AG04450 (cell line): ENCODE results near the gene AGPAT2. TPM values are rescaled to one million over a fixed set of nuclear protein-coding genes. Genes with fewer than 3 reads are reported as not detected.

ENCODE experiments used
- CTCF ChIA-PET: fragments of 300-600, 350-600 bp; formaldehyde crosslinking; extraction: SDS; loops from one replicate; lab custom pipeline; 2022; ENCODE audit warnings: antibody characterized with exemption, inconsistent platforms; lab: Charles Lee
- POLR2A ChIA-PET: fragments of 350-600 bp; formaldehyde crosslinking; extraction: SDS; loops from one replicate; lab custom pipeline; 2021; ENCODE audit warnings: antibody characterized with exemption, inconsistent platforms; lab: Yijun Ruan, JAX
- DNase-seq: peaks from one replicate; pipeline ENCODE4 v3.0.0-alpha.2; 2011; ENCODE audit warnings: low read depth, low spot score
- H3K27ac ChIP-seq: one replicate; pipeline ENCODE4 v1.5.1; 2012; ENCODE audit warnings: low read depth, low read length, control low read depth
- H3K27me3 ChIP-seq: one replicate; pipeline ENCODE4 v1.6.0; 2012; ENCODE audit warnings: low read length; ENCODE audit not compliant: control insufficient read depth, insufficient read depth
- H3K4me3 ChIP-seq: 2 replicates; pipeline ENCODE4 v1.5.1; 2011; ENCODE audit warnings: mild to moderate bottlenecking, low read depth, low read length, control low read depth
- H3K9me3 ChIP-seq: 2 replicates; pipeline ENCODE4 v1.5.1; 2012; ENCODE audit warnings: low read length; ENCODE audit not compliant: control insufficient read depth, insufficient read depth
- CTCF ChIP-seq: IDR thresholded peaks from 2 replicates; pipeline ENCODE4 v1.5.1; 2011; ENCODE audit warnings: low read depth, low read length, control low read depth, inconsistent platforms
- polyA plus RNA-seq: library from polyadenylated mRNA; depleted of rRNA; stranded (reverse); fragments of >200 nt; gene quantifications from 2 replicates; pipeline ENCODE4 v1.2.3, GENCODE V29; 2011

Gene AGPAT2
- polyA plus RNA-seq, 1 experiment, result 24.4 TPM

GRCh38 chr9:136664000-136664915, 23.0 kb downstream of the AGPAT2 start:
- no peak for DNase-seq
- Histone ChIP-seq H3K27me3 (peaks cover 30% of the 10 kb centered on the region), H3K27ac (no peak overlapping the region), H3K9me3 (no peaks in the 10 kb centered on the region; the same call in 1 of the 2 replicates), H3K4me3 (no peak overlapping the region)
- CTCF ChIA-PET, result no interaction called here
- POLR2A ChIA-PET, result no interaction called here
- no peak for TF ChIP-seq CTCF

GRCh38 chr9:136662656-136663581, 24.3 kb downstream of the AGPAT2 start, which contains the start of gene EGFL7:
TSS of gene EGFL7 (plus strand) at chr9:136662916. CDS start at chr9:136668283, 5,367 bp downstream.
- Histone ChIP-seq H3K9me3 (peaks cover 3% of the 10 kb centered on the region), H3K27me3 (peaks cover 41% of the 10 kb centered on the region), H3K27ac (no peak within 1 kb of the TSS), H3K4me3 (no peak within 1 kb of the TSS)
- ChIA-PET CTCF (no interaction called here), POLR2A (no interaction called here)
- TF ChIP-seq CTCF, result no peak
- DNase-seq, result no peak

- POLR2A ChIA-PET, result no interaction called here
- no peak for TF ChIP-seq CTCF
- DNase-seq, result no peak
- Histone ChIP-seq H3K4me3 (no peak overlapping the region), H3K27me3 (peaks cover 42% of the 10 kb centered on the region), H3K9me3 (peaks cover 7% of the 10 kb centered on the region), H3K27ac (no peak overlapping the region)
- CTCF ChIA-PET, result no interaction called here
Measured at GRCh38 chr9:136662326-136662655, 25.0 kb downstream of the AGPAT2 start.

GRCh38 chr9:136661641-136662325, 25.5 kb downstream of the AGPAT2 start:
- no peak for TF ChIP-seq CTCF
- Histone ChIP-seq H3K27ac (no peak overlapping the region), H3K9me3 (peaks cover 7% of the 10 kb centered on the region), H3K4me3 (no peak overlapping the region), H3K27me3 (peaks cover 38% of the 10 kb centered on the region)
- ChIA-PET POLR2A (no interaction called here), CTCF (interaction anchor here (0.7 kb wide), 1 partner anchor 10 kb away, joined by 5 read pairs; no protein-coding TSS in a partner anchor)
- DNase-seq, result no peak
